Measurements from ENCODE around the gene RBKS. TPM values are rescaled to one million over a fixed set of nuclear protein-coding genes. Genes with fewer than 3 reads are reported as not detected.

RBKS gene
- total RNA-seq, 2 experiments from 2014 or later = 2.6 to 3.0 TPM

GRCh38 chr2:27762951-27763906 is 127.0 kb downstream of the RBKS start:
- H3K36me3 ChIP-seq (ENCODE audit: insufficient read depth, low read length) = no peaks in the 10 kb centered on the region
- no peak for ATAC-seq (ENCODE audit: poor library complexity)
- no peak for TF ChIP-seq CTCF (IDR thresholded peaks at IDR 0.05)
- H3K27me3 ChIP-seq (ENCODE audit: control insufficient read depth in 1 of 2, insufficient read depth in 2 of 2, low read length in 2 of 2) = no peaks in the 10 kb centered on the region
- no peaks in the 10 kb centered on the region for H3K4me1 Mint-ChIP-seq (ENCODE audit: low read depth)
- intact Hi-C loops (cut with DNase I, micrococcal nuclease) = loop anchor here in 1 of 2 experiments (5.0 kb wide), 1 partner anchor 634 kb away; no protein-coding TSS in a partner anchor
- POLR2A ChIA-PET = no interaction called here
- H3K27ac Mint-ChIP-seq = no peak overlapping the region
- H3K27ac ChIP-seq (ENCODE audit: low read depth in 1 of 2, low read length in 2 of 2) = no peak overlapping the region
- no peak overlapping the region for H3K4me3 Mint-ChIP-seq
- no peaks in the 10 kb centered on the region for H3K9me3 Mint-ChIP-seq
- CTCF ChIA-PET = no interaction called here
- DNase-seq = no peak
- H3K4me3 ChIP-seq (ENCODE audit: low read length) = no peak overlapping the region
- no peaks in the 10 kb centered on the region for H3K9me3 ChIP-seq (ENCODE audit: control insufficient read depth in 1 of 2, insufficient read depth in 1 of 2, low read length in 2 of 2)
- H3K4me1 ChIP-seq (ENCODE audit: insufficient read depth, low read length) = peaks cover 8% of the 10 kb centered on the region
- peaks cover 11% of the 10 kb centered on the region for H3K27me3 Mint-ChIP-seq
- no peaks in the 10 kb centered on the region for H3K36me3 Mint-ChIP-seq (ENCODE audit: low read depth)

GRCh38 chr2:27756544-27757498 is 133.4 kb downstream of the RBKS start:
- intact Hi-C loops (cut with DNase I, micrococcal nuclease) = no loop called here
- CTCF ChIA-PET = no interaction called here

More at GRCh38 chr2:27756544-27757498, 133.4 kb downstream of the RBKS start:
- Histone ChIP-seq H3K9me3 (ENCODE audit: control insufficient read depth in 1 of 2, insufficient read depth in 1 of 2, low read length in 2 of 2) (no peaks in the 10 kb centered on the region), H3K4me3 (ENCODE audit: low read length) (no peak overlapping the region), H3K36me3 (ENCODE audit: insufficient read depth, low read length) (no peaks in the 10 kb centered on the region), H3K27ac (ENCODE audit: low read depth in 1 of 2, low read length in 2 of 2) (no peak overlapping the region), H3K27me3 (ENCODE audit: control insufficient read depth in 1 of 2, insufficient read depth in 2 of 2, low read length in 2 of 2) (peaks cover 2 to 14% of the 10 kb centered on the region in 2 experiments), H3K4me1 (ENCODE audit: insufficient read depth, low read length) (peaks cover 2% of the 10 kb centered on the region)
- ATAC-seq (ENCODE audit: poor library complexity) (no peak), DNase-seq (peak in 1 of 14 experiments; percentile 25)
- Mint-ChIP-seq H3K4me1 (ENCODE audit: low read depth) (no peaks in the 10 kb centered on the region), H3K27ac (no peak overlapping the region), H3K9me3 (no peaks in the 10 kb centered on the region), H3K36me3 (ENCODE audit: low read depth) (no peaks in the 10 kb centered on the region), H3K27me3 (no peaks in the 10 kb centered on the region), H3K4me3 (no peak overlapping the region)
- TF ChIP-seq CTCF (IDR thresholded peaks at IDR 0.05) = no peak
- POLR2A ChIA-PET = no interaction called here

Data from CD4-positive, alpha-beta T cell (primary cell).